ENCODE results near the gene ZFPL1.
"Not testable (repeated sequence)": the region's sequence is repeated elsewhere in the genome, so short reads cannot be mapped to it uniquely, and the experiment has no call there.

ZFPL1 gene

DNA sequence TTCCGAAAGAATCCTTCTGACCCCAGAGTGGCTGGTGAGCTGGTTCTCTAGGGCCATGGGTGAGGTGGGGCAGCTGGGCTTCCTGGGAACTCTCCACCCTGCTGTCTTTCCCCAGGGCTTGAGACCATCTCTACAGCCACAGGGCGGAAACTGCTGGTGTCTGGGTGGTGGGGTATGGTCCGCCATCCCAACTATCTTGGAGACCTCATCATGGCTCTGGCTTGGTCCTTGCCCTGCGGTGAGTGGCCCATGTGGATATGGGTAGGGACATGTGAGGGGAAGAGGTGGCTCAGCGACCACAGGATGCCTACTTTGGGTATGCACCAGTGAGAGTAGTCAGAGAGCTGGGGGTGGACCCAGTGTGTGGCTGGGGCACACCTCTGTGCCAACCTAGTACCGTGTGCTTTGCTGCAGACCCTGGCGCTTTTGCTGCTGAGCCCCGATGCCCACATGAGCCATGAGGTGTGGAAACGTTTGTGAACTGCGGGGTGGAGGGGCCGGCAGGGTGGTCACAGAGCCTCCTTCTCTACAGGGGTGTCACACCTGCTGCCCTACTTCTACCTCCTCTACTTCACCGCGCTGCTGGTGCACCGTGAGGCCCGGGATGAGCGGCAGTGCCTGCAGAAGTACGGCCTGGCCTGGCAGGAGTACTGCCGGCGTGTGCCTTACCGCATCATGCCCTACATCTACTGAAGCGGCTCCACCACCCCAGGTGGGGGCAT, 31.5 kb downstream of the ZFPL1 start:
- DNase-seq = no peak

DNA sequence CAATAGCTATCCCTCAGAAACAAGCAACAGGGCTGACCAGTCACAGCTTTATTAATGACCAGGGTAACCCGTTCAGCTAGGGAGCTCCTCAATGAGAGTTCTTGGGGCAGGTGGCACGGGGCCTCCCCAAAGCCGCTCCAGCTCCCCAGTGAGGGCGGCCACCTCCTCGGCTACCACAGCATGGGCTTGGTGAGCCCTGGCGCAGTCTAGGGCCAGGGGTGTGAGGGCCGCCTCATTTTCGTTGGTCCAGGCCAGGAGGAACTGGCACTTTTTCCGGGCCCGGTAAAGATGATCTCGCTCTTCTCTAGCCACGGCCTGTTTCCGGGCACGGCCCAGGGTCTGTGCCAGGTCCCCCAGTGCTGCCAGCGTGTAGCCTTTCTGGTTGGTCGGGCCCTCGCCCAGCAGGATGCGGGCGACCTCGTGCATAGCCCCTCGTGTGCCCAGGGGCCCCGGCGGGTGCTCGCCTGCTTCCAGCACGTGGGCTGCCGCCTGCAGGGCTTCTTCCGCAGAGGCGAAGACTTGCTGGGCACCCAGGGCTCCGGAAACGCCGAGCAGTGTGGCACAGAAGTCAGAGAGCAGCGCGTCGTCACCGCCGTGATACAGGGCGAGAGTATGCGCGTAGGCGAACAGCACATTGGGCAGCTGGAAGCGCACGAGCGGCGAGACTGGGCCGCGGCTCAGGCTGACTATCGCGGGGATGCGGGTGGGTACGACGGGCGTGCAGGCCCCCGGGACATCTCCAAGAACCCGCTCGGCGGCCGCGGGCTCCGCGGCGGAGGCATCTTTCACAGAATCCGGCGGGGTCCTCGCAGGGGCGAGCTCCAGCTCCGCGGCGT, 32.6 kb downstream of the ZFPL1 start:
- DNase-seq = no peak

- peak; percentile 94 to 97 for DNase-seq
Measured at GRCh38 chr11:65117206-65118096, 33.4 kb downstream of the ZFPL1 start, which contains the start of gene ZNHIT2. ZNHIT2 (minus strand) TSS chr11:65117701; CDS start chr11:65117653, 48 bp downstream.

DNA sequence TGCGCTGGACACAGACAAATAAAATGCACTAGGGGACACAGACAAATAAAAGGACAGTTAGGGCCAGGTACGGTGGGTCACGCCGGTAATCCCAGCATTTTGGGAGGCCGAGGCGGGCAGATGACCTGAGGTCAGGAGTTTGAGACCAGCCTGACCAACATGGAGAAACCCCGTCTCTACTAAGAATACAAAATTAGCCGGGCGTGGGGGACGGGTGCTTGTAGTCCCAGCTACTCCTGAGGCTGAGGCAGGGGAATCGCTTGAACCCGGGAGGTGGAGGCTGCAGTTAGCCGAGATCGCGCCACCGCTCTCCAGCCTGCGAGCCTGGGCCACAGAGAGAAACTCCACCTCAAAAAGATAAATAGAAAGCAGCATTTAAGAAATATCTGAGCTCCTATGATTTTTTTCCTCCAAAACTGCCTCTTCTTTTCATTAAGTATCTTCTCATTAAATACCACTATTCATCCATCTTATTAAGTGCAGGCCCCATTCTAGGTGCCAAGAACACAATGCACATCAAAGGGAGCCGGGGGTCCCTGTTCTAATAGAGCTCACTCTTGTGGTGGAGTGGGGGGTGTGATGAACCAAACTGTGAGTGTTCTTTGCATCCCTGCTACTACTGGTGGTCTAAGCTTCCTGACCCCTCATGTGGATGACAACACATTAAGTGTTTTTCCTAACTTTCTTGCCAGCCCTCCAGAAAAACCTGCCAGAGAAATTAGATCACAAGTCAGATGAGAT, 34.2 kb downstream of the ZFPL1 start:
- DNase-seq = no peak

GRCh38 chr11:65118891-65119669, 35.1 kb downstream of the ZFPL1 start:
- not testable (repeated sequence) for DNase-seq

- no peak for DNase-seq
Measured at GRCh38 chr11:65119670-65119995, 35.6 kb downstream of the ZFPL1 start.

DNA sequence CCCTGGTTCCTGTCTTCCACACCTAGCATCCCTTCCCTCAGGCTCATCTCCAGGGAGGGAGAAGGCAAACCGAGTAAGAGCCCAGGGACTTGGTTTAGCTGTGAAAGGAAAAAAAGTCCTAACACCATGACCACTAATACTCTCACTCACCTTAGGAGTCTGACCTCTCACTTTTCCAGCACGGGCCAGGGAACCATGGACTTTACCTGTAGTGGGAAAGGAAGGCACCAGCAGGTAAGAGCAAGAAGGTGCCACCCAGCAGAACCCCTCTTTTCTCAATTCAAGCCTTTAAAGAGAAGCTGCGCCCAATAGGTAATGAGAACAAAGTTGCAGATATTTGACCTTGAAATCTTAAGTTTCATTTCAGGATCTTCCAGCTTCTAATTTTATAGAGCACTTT, 36.8 kb downstream of the ZFPL1 start:
- no peak for DNase-seq

GRCh38 chr11:65121447-65121864, 37.4 kb downstream of the ZFPL1 start:
- DNase-seq = no peak

DNA sequence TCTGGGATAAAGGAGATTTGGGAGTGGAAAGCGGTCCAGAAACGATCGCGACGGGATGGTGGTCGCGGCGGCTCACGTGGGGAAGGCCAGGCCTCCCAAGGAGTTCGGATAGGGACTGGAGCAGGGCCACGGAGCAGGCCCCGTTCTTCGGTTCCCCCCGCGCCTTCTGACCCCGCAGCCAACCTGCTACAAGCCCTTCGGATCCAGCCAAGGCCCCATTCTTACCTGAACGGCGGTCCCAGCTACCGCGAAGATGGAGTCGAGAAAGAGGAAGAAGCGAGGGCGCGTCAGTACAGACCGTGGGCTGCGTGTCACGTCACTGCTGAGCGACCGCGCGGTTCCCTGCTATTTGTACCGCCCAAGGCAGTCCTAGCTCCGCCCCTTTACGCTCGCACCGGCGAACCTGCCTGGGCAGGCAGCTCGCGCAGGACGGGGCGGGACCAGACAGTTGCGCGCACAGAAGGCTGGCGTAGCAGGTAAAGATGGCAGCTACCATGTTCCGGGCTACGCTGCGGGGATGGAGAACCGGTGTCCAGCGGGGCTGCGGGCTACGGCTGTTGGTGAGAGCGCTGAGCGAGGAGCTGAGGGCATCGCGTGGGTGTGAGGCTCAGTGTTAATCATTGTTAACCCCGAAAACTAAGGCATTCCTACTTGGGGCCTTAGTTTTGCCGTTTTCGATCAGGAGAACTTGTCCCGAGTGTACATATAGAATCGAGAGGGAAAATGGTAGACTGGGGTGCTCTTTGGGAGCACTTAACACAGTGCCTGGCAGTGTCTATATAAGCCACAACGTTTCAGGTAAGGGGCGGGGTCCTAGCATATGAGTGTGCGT, 38.1 kb downstream of the ZFPL1 start, which contains the start of the genes FAU and MRPL49:
TSS of gene FAU (minus strand) at position 270 of the 832 bp plus-strand sequence. CDS start 321 bp downstream, outside the sequence.
TSS of gene MRPL49 (plus strand) at position 457 of the 832 bp plus-strand sequence. CDS start at position 483, 26 bp downstream.
- peak; percentile 87 to 98 for DNase-seq

DNA sequence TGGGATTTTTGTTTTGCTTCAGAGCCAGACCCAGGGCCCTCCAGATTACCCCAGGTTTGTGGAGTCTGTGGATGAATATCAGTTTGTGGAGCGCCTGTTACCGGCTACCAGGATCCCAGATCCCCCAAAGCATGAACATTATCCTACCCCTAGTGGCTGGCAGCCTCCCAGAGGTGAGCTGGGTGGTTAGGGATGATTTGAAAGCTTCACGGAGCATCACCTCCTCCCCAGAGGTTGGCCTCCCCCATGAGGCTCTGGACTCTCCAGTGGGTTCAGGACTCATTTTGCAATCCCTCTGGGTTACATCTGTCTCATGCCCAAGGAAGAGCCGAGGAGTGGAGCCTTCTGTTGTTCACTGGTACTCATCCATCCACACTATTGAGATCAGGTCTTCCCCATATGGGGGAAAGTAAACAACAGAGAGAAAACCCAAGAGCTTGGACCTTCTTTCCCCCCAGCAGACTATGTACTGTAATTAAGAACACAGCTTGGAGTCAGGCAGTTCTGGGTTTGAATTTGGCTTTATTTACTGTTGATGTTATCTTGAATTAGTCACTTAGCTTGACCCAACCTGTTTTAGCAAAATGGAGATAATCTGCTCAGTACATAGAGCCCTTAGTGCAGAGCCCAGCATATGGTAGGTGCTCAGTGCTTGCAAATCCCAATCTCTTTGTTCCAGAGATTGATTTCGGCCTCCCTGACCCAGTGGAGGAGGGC, 40.6 kb downstream of the ZFPL1 start:
- no peak for DNase-seq

DNA sequence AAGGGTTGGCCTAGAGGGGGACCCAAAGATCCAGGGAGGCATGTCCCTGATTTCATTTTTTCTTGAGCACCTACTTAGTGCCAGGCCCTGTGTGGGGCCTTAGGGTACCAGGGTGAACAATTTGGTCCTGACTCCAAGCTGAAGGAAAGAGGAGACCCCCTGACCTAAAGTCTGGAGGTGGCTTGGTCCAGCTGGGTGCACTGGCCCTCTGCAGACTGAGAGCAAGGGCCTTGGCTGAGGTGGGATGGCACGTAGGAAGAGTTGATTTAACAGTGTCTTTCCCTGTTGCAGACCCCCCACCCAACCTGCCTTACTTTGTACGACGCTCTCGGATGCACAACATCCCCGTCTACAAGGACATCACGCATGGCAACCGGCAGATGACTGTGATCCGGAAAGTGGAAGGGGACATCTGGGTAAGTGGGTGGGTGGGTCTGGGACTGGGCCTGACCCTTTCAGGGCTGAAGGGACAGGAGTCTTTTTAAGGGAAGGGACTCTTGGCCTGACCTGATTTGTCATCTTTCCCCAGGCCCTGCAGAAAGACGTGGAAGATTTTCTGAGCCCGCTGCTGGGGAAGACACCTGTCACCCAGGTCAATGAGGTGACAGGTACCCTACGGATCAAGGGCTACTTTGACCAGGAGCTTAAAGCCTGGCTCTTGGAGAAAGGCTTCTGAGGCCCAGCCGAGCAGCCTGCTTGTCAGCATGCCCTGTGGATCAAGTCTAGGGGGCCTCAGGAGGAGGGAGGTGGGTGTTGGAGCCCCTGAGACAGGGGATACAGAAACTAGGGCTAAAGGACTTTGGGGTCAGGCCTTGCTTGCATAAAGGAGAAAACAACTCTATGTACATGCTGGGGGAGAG, 41.4 kb downstream of the ZFPL1 start:
- DNase-seq = no peak

DNA sequence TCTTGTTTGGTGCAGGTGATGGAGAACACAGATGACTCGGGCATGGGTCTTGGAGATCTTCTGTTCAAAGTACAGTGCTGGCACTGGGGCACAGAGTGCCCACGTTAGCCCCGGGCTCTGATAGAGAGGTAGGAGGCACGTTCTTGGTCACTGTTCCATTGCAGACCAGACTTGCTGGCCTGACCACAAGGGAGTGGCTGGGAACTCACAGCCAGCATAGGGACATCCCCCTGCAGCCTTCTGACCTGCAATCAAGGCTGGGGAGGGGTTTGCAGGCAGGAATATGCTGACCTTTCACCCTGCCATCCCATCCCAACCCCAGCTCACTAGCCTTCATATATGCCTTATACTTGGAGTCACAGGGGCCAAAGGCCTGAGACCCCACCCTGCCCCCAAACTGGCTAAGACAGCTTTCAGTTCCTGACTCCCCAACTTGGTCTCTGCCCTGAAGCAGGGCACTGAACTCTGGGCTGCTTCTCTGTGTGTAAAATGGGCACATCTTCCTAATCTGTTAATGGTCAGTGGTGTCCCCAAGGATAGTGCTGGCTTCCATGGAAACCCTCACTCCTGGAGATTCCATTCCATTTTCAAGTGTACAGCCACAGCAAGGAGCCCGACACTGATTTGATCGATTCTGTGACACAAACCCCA, 42.7 kb downstream of the ZFPL1 start:
- DNase-seq = no peak

DNA sequence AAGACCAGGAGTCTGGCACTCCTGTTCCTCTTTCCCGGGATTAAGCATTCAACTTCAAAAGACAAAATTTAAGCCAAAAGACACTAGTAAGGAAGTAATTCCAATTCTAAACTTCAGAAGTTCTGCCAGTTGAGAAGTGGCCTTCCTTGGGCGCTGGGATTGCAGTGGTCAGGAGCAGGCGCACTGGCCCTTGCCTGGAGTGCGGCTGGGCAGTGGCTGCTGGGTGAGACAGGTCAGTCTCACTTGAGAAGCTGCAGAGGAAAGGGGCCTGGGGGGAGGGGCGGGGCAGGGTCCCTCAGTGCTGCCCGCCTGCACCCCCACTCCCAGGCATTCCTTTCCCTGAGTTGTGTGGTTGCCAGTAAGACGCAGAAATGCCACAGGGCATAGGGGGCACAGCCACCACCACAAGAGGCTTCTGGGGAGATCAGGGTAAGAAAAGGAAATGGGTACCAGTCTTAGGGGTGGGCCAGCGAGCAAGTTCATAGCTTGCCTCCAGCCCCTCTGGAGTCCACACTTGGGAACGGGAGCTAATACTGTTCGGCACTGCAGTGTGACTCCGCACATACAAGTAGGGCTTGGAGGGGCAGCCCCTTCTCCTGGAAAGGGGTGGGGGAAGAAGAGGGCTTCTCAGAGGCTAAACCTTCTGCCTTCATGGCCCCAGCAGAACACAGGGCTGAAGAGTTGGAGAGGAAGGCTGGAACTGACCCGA, 43.6 kb downstream of the ZFPL1 start:
- no peak for DNase-seq

DNA sequence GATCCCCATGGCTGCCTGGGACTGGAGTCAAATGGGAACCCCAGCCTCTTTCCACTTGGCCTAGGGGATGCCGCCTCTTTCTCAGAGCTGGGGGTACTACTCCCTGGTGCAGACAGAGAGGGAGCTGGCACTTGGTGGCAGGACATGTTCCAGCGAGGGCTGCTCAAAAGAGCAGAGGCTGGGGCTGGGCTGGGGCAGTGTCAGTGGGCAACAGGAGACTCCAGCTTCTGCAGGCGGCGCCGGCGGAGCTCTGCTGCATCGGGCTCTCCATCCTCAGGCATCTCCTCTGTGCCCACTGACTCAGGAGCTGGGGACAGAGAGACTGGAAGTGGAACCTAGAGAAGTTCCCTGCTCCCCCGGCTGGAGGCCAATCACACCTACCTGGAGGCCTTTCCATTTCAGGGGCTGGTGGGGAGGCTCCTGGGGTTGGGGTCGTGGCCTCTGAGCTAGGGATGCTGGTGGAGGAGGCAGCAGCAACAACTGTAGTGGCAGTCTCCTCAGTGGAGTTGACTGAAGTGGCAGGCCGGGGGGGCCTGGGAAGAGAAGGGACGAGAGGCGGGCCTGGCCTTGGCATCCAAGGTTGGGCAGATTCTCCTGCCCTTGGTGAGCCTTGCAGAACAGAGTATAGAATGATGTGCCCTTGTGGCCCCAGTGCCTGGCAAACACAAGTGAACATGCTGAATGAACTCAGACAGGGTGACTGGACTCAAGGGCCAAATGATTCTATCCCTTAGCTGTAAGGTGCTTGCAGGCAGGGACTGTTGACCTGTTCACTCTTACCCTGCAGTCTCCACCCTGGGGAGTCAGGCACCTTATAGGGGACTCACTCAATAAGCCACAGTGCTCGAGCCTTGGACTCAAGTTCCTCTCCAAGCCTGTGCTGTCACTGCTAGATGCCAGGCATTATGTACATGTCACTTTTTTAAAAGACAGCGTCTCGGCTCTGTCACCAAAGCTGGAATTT, 44.4 kb downstream of the ZFPL1 start:
- no peak for DNase-seq

DNA sequence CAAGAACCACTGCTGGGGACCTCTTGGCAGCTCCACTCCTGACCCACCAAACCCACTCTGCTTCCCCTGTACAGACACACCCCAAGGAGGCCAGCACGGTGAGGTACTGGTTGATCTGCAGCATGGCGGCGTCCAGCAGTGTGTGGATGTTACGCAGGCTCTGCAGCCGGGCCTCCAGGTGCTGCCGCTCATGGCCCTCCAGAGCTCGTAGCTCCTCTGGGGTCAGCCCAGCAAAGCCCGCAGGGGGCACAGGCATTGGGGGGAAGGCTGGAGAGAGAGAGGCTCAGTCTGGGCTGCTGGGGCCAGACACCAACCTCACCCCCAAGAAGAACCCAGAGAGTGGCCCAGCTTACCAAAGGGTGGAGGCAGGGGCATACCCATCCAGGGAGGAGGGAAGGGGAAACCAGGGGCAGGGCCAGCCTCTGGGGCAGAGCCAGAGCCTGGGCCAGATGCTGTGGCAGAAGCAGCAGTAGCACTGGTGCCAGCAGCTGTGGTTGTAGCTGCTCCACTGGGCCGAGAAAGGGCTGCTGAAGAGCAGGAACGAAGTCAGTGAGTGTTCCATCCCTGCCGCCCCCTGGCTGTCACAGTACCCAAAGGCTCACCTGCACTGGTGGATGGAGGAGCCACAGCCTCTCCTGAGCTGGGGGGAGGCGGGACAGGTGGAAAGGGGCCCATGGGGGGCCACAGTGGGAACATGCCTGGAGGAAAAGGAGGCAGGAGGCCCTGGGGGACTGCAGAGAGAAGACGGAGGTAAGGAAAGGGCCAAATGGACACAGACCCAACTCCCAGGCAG, 45.8 kb downstream of the ZFPL1 start:
- DNase-seq = no peak

Data from bone marrow (tissue), 2 donors.